HG02623 (cell line): ENCODE measurements around the gene TMEM191C.
A peak's percentile ranks its signal among the peaks of the same experiment; 100 is the strongest.
"Not testable (repeated sequence)": the region's sequence is repeated elsewhere in the genome, so short reads cannot be mapped to it uniquely, and the experiment has no call there.

Source experiments
- ATAC-seq: cut with Tn5 transposase; IDR thresholded peaks from one replicate; pipeline ENCODE4 v1.9.1; 2021; ENCODE audit warnings: moderate library complexity; ENCODE audit not compliant: unreplicated experiment

The TMEM191C gene

DNA sequence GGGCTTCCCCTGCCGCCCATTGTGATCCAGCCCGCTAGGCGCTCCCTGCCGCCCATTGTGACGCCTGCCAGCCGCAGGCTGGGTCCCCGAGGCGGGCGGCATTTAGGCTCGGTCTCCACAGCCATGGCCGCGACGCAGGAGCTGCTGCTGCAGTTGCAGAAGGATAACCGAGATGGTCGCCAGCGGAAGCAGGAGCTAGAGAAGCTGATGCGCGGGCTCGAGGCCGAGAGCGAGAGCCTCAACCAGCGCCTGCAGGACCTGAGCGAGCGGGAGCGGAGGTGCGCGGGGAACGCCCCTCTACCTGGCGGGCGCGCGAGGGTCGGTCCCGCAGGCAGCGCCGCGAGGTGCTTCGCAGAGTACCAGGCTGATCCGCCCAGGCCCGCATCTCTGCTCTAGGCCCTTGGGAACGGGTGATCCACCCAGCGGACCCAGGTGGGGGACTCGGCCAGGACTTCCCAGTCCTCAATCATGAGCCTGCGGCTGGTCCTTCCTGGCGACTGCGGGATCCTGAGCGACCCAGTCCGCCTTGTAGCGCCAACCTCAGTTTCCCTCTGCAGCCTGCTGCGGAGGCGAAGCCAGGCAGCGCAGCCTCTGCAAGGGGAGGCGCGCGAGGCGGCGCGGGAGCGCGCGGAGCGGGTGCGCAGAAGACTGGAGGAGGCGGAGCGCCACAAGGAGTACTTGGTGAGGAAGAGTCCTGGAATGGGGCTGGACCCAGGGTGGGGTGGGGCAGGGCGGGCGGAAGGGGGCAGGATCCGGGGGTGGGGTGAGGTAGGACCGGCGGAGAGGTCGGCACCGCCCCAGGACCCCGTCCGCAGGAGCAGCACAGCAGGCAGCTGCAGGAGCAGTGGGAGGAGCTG is at the start of gene TMEM191C:
TMEM191C (plus strand) TSS at position 51 of the 857 bp plus-strand sequence; CDS start at position 124, 73 bp downstream.
- not testable (repeated sequence) for ATAC-seq

- ATAC-seq = peak; percentile 9
Observed at GRCh38 chr22:21417853-21418252, 49.3 kb upstream of the TMEM191C start.

DNA sequence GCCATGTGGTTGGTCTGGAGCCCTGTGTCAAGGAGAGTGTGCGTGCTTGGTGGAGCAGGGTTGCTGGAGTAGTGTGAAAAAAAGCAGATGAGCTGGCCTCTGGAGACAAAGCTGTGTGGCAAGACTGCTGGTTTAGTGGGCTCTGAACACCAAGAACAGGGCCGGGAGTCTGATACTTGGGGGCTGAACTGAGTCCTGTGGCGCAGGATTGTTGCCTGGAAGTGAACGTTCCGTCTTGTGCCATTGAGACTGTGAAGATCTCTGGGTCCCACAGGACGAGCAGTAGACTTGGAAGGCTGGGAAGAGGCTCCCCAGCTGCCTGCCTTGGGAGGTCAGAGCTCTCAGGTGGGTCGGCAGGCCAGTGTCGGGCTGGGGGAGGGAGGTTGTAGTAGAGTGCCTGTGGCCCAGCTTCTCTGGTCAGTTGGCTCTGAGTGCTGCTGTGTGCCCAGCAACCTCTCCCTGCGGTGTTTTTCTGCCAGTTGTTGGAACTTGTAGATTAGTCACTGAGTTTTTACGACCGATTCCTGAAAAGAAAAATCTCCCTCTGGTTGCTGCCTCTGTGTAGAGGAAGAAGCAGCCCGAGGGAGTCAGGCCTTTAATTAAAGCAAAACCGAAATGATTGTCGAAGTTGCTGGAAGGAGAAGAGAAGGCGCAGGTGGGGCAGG is 48.1 kb upstream of the TMEM191C start:
- ATAC-seq = not testable (repeated sequence)

DNA sequence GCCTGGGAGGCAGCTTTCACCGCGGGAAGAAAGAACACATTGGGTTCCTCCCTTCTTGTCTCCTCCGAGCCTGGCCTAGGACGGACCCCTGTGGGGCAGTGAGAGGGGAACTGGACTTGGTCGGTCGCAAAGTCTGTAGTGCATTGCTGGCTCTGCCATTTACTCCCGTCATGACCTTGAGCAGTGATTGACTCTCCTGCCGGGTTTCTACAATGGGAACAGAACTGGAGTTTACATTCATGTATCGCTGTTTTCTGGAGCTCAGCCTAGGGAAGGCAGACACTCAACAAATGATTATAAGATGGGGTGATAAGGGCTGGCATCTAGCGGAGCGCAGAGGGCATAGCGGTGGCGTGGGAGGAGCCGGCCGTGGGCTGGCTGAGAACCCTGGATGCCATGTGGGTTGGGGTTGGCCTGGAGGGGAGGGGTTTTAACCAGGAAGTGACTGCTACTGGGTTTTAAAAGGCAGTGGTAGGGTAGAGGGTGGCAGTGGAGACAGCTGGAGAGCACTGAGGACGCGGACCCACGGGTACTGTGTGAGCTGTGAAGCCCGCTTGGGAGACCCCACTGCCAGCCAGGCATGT is 46.9 kb upstream of the TMEM191C start:
- ATAC-seq = not testable (repeated sequence)

- ATAC-seq = not testable (repeated sequence)
Observed at GRCh38 chr22:21424084-21424709, 43.0 kb upstream of the TMEM191C start.

DNA sequence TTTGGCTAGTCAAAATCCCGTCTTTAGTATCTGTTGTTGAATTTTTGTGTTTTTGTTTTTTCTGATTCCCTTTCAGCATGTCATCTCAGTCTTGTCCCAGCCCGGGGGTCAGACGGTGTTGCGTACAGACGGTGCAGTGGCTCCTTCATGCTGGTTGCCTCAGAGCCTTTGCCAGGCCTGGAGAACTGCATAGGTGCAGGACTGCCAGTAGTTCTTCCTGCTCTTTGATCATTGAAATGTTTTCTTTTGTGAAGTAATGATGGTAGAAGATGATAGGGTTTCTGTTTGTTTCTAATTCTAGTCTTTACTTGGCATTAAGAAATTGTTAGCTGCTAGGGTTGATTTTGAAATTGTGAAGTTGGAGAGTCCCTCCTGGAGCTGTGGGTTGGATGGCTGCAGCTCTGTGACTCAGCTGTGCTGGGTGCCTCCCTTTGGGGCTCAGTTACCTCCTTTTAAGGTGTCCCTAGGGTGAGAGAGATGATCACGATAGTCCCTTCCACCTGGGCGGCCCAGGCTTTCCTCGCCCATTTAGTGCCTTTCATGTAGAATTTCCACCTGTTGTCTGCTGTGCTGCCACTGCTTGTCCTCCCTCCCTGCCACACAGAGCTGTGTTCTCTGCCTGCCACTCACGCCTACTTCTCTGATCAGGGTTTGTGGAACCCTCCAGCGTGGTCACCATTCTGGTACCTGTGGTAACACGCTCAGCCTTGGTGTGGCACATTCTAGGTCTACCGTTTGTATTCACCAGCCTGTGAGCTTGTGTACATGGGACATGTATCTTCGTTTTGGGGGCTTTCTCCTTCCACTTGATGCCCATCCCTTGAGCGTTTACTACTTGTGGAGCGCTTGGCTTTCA is 32.6 kb upstream of the TMEM191C start:
- ATAC-seq = not testable (repeated sequence)

DNA sequence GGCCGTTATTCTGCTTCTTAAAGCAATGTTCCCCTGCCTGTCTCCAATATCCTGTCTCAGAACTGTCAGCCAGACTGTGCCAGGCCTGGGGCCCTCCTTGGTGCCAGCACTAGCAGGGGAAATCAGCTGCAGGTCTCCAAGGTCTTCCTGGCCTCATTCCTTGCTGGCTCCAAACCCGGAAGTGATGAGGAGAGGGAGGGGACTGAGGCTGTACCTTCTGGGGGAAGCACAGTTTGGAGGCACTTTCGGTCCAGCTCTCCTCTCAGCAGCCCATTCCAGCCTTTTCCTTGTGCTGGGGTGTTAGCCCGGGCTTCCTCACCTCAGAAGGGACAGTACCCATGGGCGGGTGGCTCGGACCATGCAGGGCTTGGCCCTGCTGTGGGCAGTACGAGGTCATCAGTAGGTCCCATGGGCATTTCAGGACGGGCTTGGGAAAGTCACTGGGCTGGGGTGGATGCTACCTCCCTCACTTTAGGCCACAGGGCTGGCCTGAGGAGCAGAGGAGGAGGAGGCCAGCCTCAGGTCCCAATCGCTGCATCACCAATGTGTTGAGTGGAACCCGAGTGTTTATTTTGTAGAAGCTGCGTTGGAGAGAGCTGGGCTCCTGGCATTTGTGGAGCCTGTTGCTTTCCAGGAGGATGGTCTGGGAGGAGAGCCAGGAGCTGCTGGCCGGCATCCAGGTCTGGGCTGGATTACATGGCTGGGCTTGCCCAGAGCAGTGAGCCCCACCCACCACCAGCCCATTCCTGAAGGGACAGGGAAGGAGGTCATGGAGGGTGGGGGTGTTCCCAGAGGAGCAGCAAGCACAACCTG is 31.0 kb upstream of the TMEM191C start:
- ATAC-seq = not testable (repeated sequence)

DNA sequence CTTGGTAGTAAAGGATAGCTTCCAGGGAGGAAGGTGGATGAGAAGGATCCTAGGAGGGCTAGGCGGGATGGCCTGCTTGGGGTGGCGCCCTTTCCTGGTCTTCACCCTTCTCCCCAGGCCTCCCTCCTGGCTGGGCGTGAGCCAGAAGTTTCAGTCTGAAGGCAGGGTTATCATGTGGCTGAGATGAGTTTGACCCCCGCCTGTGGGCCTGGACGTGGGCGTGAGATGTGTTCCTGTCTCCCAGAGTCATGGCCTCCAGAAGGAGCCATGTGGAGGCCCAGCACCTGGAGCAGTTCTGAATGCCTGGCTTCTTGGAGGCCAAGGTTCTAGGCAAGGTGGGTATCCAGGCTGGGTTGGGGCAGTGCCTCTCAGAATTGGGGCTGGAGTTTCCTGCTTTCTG is 29.2 kb upstream of the TMEM191C start:
- not testable (repeated sequence) for ATAC-seq

DNA sequence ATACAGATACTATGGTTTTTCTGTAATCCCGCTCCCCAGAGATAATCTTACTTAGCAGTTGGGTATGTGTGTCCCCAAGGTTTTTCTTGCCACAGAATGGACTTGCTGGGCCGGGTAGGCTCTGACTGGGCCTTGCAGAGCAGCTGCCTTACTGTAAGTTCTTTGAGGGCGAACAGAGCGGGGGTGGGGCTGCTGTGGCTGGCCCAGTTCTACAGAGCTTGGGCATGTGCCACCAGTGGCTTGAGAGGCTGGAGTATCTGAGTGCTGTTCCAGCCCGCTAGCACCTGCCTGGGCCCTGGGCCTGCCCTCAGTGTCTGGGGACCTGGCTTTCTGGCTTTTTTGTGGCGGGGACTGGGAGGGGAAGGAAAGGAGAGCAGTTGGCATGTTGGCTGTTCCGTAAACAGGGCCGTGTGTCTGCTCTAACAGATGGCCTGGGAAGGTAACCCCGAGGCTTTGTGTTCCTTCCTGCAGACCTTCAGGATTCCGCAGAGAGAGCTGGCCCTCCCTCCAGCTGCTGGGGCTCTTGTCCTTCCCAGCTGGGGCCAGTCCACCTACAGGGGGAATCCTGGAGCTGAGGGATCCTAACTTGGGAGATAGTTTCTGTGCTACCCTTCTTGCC is 27.1 kb upstream of the TMEM191C start:
- ATAC-seq = not testable (repeated sequence)

GRCh38 chr22:21440676-21441075 is 26.5 kb upstream of the TMEM191C start:
- ATAC-seq = not testable (repeated sequence)

DNA sequence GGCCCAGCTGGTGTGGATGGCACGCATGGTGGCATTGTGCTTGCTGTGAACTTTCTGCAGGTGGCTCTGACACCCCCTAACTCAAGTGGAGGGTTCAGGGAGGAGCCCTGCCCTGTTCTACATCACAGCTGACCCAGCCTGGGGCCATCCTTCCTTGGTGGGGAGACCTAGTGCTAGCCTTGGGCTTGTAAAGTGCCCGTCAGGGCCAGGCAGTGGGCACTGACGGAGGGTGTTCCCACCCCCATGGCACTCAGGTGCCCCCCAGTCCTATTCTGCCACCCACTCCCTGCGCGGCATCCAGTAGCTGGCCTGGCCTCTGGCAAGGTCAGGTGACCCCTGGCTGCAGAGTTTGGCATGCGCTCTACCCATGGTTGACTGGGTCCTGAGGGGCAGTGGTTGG is 26.0 kb upstream of the TMEM191C start:
- not testable (repeated sequence) for ATAC-seq

DNA sequence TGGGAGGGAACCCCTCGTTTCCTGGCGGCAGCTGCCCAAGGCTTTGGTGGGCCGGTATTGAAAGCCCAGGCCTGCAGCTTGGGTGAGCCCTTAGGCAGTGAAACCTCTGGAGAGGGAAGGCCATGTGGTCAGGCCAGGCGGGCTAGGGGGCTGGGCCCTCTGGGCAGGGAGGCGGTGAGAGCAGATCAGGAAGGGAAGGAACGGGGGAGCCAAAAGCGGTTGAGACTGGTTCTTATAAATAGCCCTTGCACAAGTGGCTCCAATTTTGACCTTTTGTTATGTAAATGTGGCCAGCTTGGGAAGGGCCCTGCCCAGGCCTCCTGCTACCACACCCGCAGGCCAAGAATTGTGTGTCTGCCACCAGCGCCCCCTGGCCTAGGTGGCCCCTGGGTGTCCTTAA is 25.1 kb upstream of the TMEM191C start:
- not testable (repeated sequence) for ATAC-seq

- not testable (repeated sequence) for ATAC-seq
Observed at GRCh38 chr22:21442646-21443045, 24.5 kb upstream of the TMEM191C start.

GRCh38 chr22:21443057-21443734 is 24.0 kb upstream of the TMEM191C start:
- no peak for ATAC-seq

DNA sequence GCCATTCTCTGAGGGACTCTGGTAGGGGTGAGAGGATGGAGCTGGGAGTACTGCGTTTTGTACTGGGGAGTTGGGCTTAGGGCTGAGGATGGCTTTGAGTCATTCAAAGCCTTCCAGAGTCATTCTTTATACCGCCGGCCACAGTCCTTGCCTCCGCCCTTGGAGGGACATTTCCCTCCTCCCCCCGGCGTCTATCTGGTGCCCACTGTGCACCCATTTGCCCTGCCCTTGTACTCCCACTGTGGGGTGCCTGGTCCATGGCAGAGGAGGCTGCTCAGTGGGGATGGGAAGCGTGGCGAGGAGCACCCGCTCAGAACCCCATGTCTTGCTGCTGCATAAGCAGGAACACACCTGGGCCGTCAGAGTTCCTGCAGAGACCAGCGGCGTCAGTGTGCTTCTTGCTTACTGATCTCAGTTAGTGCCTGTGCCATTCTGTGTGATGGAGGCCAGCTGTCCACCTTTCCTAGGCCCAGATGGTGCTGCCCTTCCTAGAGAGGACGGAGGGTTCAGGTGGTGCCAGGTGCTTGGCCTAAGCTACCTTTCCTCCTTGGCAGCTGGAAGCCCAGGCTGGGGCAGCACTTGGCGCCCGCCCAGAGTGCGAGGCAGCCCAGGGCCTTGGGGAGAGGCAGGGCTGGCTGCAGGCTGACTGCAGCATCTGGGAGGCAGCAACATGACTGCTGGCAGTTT is 23.3 kb upstream of the TMEM191C start:
- ATAC-seq = no peak

- ATAC-seq = no peak
Observed at GRCh38 chr22:21444701-21445436, 22.3 kb upstream of the TMEM191C start.

GRCh38 chr22:21445437-21446127 is 21.6 kb upstream of the TMEM191C start:
- ATAC-seq = no peak
